ENCODE measurements around the gene RAD51B. TPM values are rescaled to one million over a fixed set of nuclear protein-coding genes. Genes with fewer than 3 reads are reported as not detected.

Gene RAD51B
- total and polyA plus RNA-seq, 9 of the 15 experiments (the other 6 are each of a cell fraction or from before 2014, with no cell fraction given): 8.5 to 17.3 (median 11.3) TPM

GRCh38 chr14:68279777-68280233, 460.2 kb downstream of the RAD51B start:
- Histone ChIP-seq H3K36me3 (ENCODE audit: control insufficient read depth, insufficient read depth, low read length) (no peaks in the 10 kb centered on the region), H3K4me1 (replicated peaks in 1 of 2; ENCODE audit: control insufficient read depth in 2 of 2, insufficient read depth in 2 of 2, low read length in 2 of 2) (peaks cover 0 to 16% of the 10 kb centered on the region in 2 experiments; a peak in 2 of 5 replicates), H3K9ac (ENCODE audit: insufficient read depth in 1 of 2, low read depth in 2 of 2, low read length in 2 of 2) (no peak overlapping the region), H3K9me1 (ENCODE audit: control insufficient read depth, insufficient read depth, low read length) (no peaks in the 10 kb centered on the region), H3K79me2 (ENCODE audit: control insufficient read depth, insufficient read depth, low read length) (no peaks in the 10 kb centered on the region), H3K4me2 (ENCODE audit: insufficient read depth, low read length) (no peak overlapping the region), H4K20me1 (replicated peaks; ENCODE audit: control insufficient read depth, insufficient read depth, low read length) (no peaks in the 10 kb centered on the region), H2AFZ (ENCODE audit: low read depth, low read length) (no peak overlapping the region), H3K9me3 (replicated peaks; ENCODE audit: control insufficient read depth, insufficient read depth, low read depth, low read length) (no peaks in the 10 kb centered on the region), H3K4me3 (no peak overlapping the region), H3K27me3 (ENCODE audit: control insufficient read depth in 2 of 2, insufficient read depth in 2 of 2, low read length in 2 of 2) (no peaks in the 10 kb centered on the region), H3K27ac (ENCODE audit: extremely low read depth, low read depth, low read length) (no peak overlapping the region)
- ChIA-PET POLR2A (interaction anchor here (1.8 kb wide), 1 partner anchor 12 kb away, joined by 5 read pairs; no protein-coding TSS in a partner anchor), CTCF (ENCODE audit: low intra/inter-chr PET ratio) (no interaction called here)
- intact Hi-C loops (cut with micrococcal nuclease) (no loop called here), in situ Hi-C loops (cut with MboI) (no loop called here)
- no peak for ATAC-seq
- BruUV-seq (replicated peaks): no TSS peak
- FAIRE-seq: no peak
- no peak for DNase-seq (ENCODE audit: extremely low read depth in 1 of 4, low spot score in 3 of 4)
- 94% methylated on average over 4 of the region's 4 CpGs for WGBS (ENCODE audit: insufficient coverage, low coverage, missing lambda C conversion rate)
- no peak for TF ChIP-seq POLR2H (tag; IDR thresholded peaks at IDR 0.05; ENCODE audit: low read depth)

- no peak overlapping the region for H3K4me2 ChIP-seq (ENCODE audit: insufficient read depth, low read length)
- peaks cover 0 to 14% of the 10 kb centered on the region in 2 experiments; a peak in 3 of 5 replicates for H3K4me1 ChIP-seq (replicated peaks in 1 of 2; ENCODE audit: control insufficient read depth in 2 of 2, insufficient read depth in 2 of 2, low read length in 2 of 2)
- FAIRE-seq (no peak), DNase-seq (ENCODE audit: extremely low read depth in 1 of 4, low spot score in 3 of 4) (no peak), ATAC-seq (no peak)
- intact Hi-C loops (cut with micrococcal nuclease) (no loop called here), in situ Hi-C loops (cut with MboI) (no loop called here)
- no peak overlapping the region for H3K4me3 ChIP-seq
- H3K79me2 ChIP-seq (ENCODE audit: control insufficient read depth, insufficient read depth, low read length): no peaks in the 10 kb centered on the region
- H3K36me3 ChIP-seq (ENCODE audit: control insufficient read depth, insufficient read depth, low read length): no peaks in the 10 kb centered on the region
- no peak overlapping the region for H3K27ac ChIP-seq (ENCODE audit: extremely low read depth, low read depth, low read length)
- no peaks in the 10 kb centered on the region for H3K9me1 ChIP-seq (ENCODE audit: control insufficient read depth, insufficient read depth, low read length)
- ChIA-PET POLR2A (interaction anchor here (0.6 to 1.8 kb wide), 3 partner anchors 11 to 119 kb away, joined by 3 to 5 read pairs (median 4); no protein-coding TSS in a partner anchor), CTCF (ENCODE audit: low intra/inter-chr PET ratio) (no interaction called here)
- no peaks in the 10 kb centered on the region for H3K9me3 ChIP-seq (replicated peaks; ENCODE audit: control insufficient read depth, insufficient read depth, low read depth, low read length)
- H3K9ac ChIP-seq (ENCODE audit: insufficient read depth in 1 of 2, low read depth in 2 of 2, low read length in 2 of 2): no peak overlapping the region
- BruUV-seq (replicated peaks): no TSS peak
- no peak overlapping the region for H2AFZ ChIP-seq (ENCODE audit: low read depth, low read length)
- H3K27me3 ChIP-seq (ENCODE audit: control insufficient read depth in 2 of 2, insufficient read depth in 2 of 2, low read length in 2 of 2): no peaks in the 10 kb centered on the region
- H4K20me1 ChIP-seq (replicated peaks; ENCODE audit: control insufficient read depth, insufficient read depth, low read length): no peaks in the 10 kb centered on the region
- WGBS (ENCODE audit: insufficient coverage, low coverage, missing lambda C conversion rate): 46% methylated on average over 2 of the region's 4 CpGs
- TF ChIP-seq TFAM (CRISPR knock-in tag; conservative IDR thresholded peaks at IDR 0.05) (no peak), ZNF134 (CRISPR knock-in tag; conservative IDR thresholded peaks at IDR 0.05) (no peak), MTA1 (IDR thresholded peaks at IDR 0.05; ENCODE audit: borderline replicate concordance) (no peak), STAT5B (CRISPR knock-in tag; IDR thresholded peaks at IDR 0.05) (no peak), LEF1 (IDR thresholded peaks at IDR 0.05) (no peak), IRF2 (CRISPR knock-in tag; IDR thresholded peaks at IDR 0.05) (no peak), FOXJ3 (CRISPR knock-in tag; IDR thresholded peaks at IDR 0.05) (no peak), TAL1 (IDR thresholded peaks at IDR 0.05) (no peak), IRF9 (tag; IDR thresholded peaks at IDR 0.05) (no peak)
- TF ChIP-seq, protein P1, sequence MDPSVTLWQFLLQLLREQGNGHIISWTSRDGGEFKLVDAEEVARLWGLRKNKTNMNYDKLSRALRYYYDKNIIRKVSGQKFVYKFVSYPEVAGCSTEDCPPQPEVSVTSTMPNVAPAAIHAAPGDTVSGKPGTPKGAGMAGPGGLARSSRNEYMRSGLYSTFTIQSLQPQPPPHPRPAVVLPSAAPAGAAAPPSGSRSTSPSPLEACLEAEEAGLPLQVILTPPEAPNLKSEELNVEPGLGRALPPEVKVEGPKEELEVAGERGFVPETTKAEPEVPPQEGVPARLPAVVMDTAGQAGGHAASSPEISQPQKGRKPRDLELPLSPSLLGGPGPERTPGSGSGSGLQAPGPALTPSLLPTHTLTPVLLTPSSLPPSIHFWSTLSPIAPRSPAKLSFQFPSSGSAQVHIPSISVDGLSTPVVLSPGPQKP (CRISPR knock-in tag; IDR thresholded peaks at IDR 0.05): no peak
- TF ChIP-seq, protein P2, sequence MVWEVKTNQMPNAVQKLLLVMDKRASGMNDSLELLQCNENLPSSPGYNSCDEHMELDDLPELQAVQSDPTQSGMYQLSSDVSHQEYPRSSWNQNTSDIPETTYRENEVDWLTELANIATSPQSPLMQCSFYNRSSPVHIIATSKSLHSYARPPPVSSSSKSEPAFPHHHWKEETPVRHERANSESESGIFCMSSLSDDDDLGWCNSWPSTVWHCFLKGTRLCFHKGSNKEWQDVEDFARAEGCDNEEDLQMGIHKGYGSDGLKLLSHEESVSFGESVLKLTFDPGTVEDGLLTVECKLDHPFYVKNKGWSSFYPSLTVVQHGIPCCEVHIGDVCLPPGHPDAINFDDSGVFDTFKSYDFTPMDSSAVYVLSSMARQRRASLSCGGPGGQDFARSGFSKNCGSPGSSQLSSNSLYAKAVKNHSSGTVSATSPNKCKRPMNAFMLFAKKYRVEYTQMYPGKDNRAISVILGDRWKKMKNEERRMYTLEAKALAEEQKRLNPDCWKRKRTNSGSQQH (CRISPR knock-in tag; IDR thresholded peaks at IDR 0.05): no peak
- TF ChIP-seq, protein P3, sequence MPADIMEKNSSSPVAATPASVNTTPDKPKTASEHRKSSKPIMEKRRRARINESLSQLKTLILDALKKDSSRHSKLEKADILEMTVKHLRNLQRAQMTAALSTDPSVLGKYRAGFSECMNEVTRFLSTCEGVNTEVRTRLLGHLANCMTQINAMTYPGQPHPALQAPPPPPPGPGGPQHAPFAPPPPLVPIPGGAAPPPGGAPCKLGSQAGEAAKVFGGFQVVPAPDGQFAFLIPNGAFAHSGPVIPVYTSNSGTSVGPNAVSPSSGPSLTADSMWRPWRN (IDR thresholded peaks at IDR 0.05; ENCODE audit: low read depth): no peak
Measured at GRCh38 chr14:68281497-68281896, 461.9 kb downstream of the RAD51B start.

Measured in K562 (cell line).